WERI-Rb-1 (cell line): ENCODE results near the gene SH3RF3.

Source experiments
- DNase-seq: peaks from one replicate; pipeline ENCODE4 v3.0.0-alpha.2; 2020
- H3K27ac ChIP-seq: fragments of 250-450 bp; sonication (Bioruptor Pico); 2 replicates; pipeline ENCODE4 v1.5.1; 2020; ENCODE audit warnings: mild to moderate bottlenecking, moderate library complexity
- H3K27me3 ChIP-seq: fragments of 250-450 bp; sonication (Bioruptor Pico); 2 replicates; pipeline ENCODE4 v1.5.1; 2021; ENCODE audit warnings: mild to moderate bottlenecking, low read depth, moderate library complexity; ENCODE audit not compliant: insufficient read depth, severe bottlenecking
- H3K36me3 ChIP-seq: fragments of 250-450 bp; sonication (Bioruptor Pico); 2 replicates; pipeline ENCODE4 v1.5.1; 2020; ENCODE audit warnings: mild to moderate bottlenecking, moderate library complexity
- H3K4me3 ChIP-seq: 2 replicates; pipeline ENCODE4 v1.5.1; 2011; ENCODE audit warnings: low read depth, mild to moderate bottlenecking, control low read depth, low read length
- H3K9me3 ChIP-seq: fragments of 250-450 bp; sonication (Bioruptor Pico); 2 replicates; pipeline ENCODE4 v1.5.1; 2021; ENCODE audit warnings: mild to moderate bottlenecking, moderate library complexity; ENCODE audit not compliant: severe bottlenecking
- CTCF ChIP-seq: IDR thresholded peaks from 2 replicates; pipeline ENCODE4 v1.5.1; 2011; ENCODE audit warnings: low read depth, mild to moderate bottlenecking, control low read depth, inconsistent platforms, low read length

The SH3RF3 gene

DNA sequence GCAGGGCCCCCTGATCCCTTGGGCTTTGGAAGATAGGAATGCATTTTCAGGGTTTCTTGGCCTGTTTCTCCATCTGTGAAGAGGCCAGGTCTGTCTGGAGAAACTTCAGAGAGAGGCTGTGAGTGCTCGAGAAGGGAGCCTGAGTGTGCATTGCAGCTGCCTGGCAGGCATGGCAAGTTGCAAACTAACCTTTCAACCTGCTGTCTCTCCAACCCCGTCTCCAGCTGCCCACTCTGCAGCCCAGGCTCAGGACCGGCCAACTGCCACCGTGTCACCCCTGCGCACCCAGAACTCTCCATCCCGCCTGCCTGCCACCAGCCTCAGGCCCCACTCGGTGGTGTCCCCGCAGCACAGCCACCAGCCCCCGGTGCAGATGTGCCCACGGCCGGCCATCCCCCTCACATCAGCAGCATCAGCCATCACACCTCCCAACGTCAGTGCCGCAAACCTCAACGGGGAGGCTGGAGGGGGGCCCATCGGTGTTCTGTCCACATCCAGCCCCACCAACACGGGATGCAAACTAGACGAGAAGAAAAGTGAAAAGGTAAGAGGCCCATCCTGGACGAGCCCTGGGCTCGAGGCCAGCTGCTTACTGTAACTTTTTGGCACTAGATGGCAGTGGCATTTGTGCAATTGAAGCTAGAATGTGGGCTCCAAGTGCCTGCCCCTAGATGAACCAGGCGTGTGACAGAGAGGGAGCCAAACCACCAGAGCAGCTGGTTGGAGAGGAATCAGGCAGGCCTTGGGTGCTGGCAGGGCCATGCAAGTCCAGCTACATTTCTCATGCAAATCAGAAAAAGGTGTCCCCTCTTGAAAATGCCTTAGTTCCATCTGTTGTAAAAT lies 320.2 kb downstream of the SH3RF3 start:
- Histone ChIP-seq H3K4me3 (no peak overlapping the region), H3K36me3 (no peaks in the 10 kb centered on the region), H3K27ac (no peak overlapping the region), H3K9me3 (peaks cover 8% of the 10 kb centered on the region), H3K27me3 (no peaks in the 10 kb centered on the region)
- TF ChIP-seq CTCF = peak; percentile 27; the same call in 1 of the 2 replicates
- DNase-seq = peak; percentile 34

GRCh38 chr2:109450574-109451273 lies 321.7 kb downstream of the SH3RF3 start:
- TF ChIP-seq CTCF = no peak
- no peaks in the 10 kb centered on the region for H3K9me3 ChIP-seq
- no peaks in the 10 kb centered on the region for H3K27me3 ChIP-seq
- H3K4me3 ChIP-seq = no peak overlapping the region
- no peak for DNase-seq
- no peak overlapping the region for H3K27ac ChIP-seq
- H3K36me3 ChIP-seq = no peaks in the 10 kb centered on the region

DNA sequence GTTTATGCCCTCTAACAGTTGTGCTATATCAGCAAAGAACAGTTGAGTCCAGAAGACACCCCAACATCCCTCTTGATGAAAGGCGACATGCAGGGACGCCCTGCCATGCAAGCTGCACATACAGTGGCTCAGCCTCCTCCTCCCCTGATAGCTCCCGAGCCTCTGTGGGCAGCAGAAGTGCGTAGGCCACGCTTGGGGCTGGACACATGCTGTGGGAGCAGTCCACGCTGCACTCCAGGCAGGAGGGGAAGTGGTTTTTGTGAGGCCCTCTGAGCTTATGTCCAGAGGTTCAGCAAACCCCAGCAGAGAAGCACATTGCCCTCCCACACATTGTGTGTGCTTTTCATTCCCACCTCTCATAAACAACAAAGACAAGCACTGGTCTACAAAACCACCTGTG lies 322.7 kb downstream of the SH3RF3 start:
- DNase-seq = no peak
- no peak overlapping the region for H3K4me3 ChIP-seq
- no peak overlapping the region for H3K27ac ChIP-seq
- no peaks in the 10 kb centered on the region for H3K9me3 ChIP-seq
- H3K27me3 ChIP-seq = no peaks in the 10 kb centered on the region
- no peak for TF ChIP-seq CTCF
- H3K36me3 ChIP-seq = no peaks in the 10 kb centered on the region

DNA sequence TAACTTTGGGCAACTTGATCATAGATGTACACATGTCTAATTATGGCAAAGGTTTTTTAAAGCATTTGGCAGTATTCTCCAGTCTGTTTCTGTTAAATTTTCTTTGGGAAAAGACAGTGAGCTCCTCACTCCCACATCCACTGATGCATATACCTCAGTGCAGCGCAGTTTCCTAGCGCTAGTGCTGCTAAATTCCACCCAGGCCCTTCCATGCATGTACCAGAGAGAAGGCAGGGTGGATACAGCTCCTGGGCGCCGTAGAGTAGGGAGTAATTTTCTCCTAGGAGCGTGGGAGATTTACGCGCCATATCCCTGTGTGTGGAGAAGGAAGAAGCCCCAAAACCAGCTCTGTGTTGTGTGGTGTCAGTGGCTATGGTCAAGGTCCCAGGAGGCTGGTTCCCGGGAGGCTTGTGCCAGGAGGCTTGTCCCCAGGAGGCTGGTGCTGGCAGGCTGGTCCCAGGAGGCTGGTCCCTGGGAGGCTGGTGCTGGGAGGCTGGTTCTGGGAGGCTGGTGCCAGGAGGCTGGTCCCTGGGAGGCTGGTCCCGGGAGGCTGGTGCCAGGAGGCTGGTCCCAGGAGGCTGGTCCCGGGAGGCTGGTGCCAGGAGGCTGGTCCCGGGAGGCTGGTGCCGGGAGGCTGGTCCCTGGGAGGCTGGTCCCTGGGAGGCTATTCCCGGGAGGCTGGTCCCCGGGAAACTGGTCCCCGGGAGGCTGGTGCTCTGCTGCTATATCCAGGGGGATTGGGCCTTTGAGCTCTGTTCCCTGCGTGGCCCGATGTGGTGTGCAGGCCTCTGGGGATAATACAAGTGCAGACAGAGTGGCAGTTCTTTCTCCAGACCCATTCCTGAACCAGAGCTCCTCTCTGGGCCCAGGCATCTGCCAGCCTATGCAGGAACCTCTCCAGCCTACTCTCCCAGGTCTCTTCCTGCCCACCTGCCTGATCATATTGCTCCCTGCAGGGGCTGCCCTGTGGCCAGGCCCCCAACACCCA lies 323.6 kb downstream of the SH3RF3 start:
- no peak overlapping the region for H3K27ac ChIP-seq
- DNase-seq = no peak

More for the DNA sequence above, 323.6 kb downstream of the SH3RF3 start:
- Histone ChIP-seq H3K9me3 (no peaks in the 10 kb centered on the region), H3K36me3 (no peaks in the 10 kb centered on the region), H3K27me3 (no peaks in the 10 kb centered on the region), H3K4me3 (no peak overlapping the region)
- no peak for TF ChIP-seq CTCF
